ENCODE results near the gene SRMS.

Gene SRMS

DNA sequence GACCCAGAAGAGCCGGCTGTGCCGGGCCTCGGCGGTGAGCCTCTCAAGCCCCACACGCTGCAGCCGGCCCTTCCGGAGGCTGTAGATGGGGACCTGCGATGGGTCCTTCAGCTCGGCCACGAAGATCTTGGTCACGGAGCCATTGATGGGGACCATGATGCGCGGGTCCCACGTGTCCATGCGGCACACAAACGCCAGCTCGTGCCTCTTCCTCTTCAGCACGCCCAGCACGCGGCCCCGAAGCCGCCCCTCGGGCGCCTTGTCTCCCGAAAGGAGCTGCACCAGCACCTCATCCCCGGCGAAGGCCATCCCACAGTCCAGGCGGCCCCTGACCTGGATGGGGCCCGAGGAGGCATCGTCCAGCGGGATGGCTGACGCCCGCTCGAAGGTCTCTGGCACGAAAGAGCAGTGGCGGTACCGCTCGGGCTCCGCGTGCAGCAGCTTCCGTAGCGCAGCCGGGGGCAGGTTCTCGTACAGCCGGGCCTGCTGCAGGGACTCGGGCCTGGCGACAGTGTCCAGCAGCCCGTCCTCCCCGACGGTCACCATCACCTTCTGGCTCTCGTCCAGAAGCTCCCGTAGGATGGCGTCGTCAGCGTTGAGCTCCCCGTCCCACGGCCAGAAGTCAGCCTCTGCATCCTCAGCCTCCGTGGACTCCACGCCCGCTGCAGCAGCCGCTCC lies 17.6 kb upstream of the SRMS start:
- DNase-seq, result no peak

DNA sequence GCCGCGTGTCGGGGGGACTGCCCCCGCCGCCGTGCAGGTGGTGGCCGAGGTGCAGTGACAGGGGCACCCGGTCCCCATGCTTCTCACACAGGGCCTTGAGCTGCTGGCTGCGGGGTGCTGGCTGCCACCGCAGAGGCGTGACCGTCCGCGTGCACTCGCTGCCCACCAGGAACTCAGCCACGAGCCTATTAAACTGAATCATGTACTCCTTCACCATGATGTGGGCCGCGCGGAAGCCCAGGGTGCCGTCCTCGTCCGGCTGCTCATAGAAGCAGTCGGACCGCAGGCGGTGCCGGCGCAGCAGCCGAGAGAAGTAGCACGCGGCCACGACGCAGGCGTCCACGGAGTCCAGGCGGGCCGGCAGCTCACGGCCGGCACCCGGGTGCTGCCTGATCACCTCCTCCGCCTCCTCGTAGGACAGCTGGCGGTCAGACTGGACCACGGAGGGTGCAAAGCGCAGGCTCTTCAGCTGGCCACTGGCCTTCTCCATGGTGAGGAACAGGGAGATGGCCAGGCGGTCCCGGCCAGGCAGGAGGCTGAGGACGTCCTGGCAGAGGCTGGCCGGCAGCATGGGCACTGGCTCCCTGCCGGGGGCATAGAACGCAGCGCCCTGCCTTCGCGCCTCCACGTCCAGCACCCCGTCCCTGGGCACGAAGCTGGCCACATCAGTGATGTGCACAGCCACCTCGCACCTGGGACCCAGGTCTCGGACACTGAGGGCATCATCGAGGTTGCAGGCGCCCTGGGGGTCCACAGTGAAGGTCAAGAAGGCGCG lies 16.7 kb upstream of the SRMS start:
- DNase-seq, result no peak

DNA sequence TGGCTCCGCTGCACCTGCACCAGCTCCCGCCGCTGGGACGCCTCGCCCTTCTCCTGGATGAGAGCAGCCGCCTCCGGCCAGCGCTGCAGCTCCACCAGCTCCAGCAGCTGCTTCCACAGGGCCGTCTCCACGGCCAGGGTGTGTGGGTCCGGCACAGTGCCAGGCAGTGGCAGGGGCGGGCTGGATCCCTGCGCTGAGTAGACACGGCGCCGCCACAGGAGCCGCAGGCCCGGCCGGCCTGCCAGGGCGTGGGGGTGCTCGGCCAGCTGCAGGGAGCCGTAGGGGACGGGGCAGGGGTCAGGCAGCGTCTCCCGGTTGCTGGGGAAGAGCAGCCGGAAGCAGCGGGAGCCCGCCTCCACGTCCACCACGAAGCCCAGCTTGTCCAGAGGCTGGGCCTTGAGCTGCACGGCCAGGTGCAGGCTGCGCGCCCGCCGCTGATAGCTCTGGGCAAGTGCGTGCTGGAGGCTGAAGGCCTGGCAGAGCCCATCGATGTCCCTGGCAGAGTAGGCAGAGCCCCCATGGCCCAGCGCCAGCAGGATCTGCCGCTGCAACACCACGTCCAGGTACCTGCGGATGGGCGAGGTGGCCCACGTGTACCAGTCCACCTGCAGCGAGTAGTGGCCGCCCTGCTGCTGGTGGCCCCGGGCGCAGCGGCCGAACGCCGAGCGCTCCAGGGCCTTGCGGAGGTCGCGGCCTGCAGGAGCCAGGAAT lies 15.8 kb upstream of the SRMS start:
- no peak for DNase-seq

DNA sequence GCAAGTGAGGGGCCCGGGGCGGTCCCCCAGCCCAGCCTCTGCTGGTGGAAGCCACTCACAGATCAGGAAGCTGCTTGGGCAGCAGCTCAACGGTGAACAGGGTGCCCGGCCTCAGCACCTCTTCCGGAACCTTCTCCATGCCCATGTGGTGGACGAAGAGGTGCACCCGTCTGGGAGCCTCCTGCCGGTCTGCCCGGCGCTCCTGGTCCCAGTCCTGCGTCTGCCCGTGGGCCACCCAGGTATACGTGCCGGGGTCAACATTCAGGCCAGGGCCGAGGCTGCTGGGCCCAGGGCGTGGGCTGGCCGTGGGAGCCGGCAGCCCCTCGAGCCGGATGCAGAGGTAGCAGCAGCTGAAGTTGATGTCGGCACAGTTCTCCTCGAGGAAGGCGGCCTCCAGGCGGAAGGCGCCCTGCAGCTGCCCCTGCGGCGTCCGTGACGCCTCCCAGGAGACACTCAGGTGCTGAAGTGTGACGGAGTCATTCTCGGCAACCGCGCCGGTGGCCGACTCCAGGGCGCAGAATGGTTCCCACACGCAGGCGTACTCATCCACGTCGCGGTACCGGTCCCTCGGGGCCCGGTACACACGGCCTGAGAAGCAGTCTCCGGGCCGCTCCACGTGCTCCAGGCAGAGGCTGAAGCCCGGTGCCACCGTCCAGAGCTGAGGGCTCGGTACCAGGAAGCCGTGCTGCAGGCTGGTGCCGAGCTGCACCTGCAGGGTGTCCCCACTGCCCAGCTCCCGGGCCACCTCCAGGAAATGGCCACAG lies 15.1 kb upstream of the SRMS start:
- no peak for DNase-seq

DNA sequence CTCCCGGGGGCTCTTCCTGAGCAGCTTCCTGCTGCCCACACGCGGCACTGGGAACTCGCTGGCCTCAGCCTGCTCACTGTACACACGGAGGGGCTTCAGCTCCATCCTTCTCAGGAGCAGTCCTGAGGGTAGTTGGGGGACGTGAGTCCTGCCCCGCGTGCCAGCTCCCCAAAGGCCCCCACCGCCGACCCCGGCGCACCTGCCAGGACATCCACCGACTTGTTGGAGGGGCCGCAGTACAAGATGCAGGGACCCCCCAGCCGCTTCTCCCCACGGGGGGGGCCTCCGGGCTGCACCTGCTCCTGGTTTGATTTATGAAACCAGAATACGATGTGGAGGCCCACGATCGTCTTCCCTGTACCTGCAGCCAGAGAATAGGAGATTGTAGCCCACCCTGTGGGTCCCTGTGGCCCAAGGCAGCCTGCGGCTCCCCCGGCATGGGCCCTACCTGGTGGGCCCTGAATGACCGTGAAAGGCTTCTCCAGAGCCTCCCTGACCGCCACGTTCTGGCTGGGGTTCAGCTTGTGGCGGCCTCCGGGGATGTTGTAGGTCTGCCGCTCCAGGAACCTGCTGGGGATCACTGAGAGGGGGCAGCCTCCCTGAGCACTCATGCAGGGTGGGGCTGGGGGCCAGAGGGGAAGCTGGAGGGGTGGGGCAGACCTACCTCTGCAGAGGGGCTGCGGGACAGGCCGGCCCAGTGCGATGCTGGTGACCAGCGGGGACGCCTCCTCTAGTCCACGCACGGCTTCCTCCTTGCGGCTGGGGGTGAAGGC lies 14.3 kb upstream of the SRMS start:
- no peak for DNase-seq

DNA sequence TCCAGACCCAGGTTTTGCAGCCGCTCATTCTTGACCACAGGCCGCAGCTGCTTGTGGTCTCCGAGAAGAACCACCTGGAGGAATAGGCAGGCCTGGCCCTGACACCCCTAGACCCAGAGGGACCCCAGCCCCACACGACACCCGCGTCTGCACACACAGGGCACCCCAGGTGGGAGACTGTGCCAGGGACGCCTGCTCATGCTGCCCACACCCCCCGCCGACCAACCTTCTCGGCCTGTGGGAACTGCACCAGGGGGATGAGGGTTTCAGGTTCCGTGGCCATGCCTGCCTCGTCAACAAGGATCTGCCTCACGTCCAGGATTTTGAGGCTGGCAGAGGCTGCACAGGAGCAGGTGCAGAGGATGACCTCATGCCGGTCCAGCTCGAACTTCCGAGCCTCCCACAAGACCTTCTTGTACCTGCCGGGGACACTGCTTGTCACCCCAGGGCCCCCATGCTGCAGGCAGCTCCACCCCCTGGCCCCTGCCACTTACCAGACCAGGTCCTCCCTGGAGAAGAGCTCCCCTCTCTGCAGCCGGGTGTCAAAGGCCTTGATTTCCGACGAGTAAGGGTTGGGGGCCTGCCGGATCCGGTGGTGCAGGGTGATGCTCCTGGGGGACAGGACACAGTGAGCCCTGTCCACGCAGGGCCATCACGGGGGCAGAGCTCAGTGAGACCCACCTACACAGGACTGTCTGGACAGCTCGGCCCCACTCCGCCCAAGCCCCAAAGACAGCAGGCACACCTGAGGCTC lies 13.5 kb upstream of the SRMS start:
- no peak for DNase-seq

DNA sequence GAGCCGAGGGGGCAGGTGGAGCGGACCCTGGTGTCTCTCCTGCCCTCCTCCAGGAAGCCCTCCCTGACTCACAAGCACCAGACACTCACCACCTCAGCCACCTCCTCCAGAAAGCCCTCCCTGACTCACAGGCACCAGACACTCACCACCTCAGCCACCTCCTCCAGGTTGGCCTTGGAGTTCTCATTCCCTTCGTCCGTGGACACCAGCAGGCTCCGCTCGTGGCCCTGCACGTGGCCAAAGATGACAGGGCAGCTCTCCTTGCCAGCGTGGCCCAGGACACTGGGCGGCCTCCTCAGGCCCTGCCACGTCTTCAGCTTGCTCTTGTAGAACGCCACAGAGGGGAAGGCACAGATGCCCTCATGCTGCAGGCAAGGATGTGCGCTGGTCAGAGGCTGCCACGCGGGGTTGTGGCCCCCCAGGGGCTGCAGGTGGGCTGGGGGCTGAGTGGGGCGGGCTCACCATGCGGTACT lies 12.8 kb upstream of the SRMS start:
- no peak for DNase-seq

DNA sequence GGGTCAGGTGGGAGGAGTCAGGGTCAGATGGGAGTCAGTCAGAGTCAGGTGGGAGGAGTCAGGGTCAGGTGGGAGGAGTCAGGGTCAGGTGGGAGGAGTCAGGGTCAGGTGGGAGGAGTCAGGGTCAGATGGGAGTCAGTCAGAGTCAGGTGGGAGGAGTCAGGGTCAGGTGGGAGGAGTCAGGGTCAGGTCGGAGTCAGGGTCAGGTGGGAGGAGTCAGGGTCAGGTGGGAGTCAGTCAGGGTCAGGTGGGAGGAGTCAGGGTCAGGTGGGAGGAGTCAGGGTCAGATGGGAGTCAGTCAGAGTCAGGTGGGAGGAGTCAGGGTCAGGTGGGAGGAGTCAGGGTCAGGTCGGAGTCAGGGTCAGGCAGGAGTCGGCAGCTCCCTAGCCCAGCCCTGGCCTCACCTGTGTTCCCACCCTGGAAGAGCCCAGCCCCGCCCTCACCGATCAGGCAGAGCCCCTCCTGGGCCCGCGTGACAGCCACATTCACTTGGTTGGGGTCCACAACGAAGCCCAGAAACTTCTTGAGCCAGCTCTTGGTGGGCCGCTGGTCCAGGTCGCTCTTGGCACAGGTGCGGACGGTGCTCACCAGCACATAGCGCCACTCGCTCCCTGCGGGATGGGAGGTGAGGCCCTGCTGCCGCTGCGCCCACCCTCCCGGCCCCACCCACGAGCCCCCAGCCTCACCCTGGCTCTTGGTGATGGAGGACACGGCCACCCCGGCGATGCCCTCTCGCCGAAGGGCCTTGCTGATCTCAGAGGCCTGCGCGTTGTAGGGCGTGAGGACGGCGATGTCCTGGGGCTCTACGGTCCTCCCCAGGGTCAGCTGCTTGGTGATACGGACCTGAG lies 12.2 kb upstream of the SRMS start:
- peak; percentile 70 to 72 for DNase-seq

DNA sequence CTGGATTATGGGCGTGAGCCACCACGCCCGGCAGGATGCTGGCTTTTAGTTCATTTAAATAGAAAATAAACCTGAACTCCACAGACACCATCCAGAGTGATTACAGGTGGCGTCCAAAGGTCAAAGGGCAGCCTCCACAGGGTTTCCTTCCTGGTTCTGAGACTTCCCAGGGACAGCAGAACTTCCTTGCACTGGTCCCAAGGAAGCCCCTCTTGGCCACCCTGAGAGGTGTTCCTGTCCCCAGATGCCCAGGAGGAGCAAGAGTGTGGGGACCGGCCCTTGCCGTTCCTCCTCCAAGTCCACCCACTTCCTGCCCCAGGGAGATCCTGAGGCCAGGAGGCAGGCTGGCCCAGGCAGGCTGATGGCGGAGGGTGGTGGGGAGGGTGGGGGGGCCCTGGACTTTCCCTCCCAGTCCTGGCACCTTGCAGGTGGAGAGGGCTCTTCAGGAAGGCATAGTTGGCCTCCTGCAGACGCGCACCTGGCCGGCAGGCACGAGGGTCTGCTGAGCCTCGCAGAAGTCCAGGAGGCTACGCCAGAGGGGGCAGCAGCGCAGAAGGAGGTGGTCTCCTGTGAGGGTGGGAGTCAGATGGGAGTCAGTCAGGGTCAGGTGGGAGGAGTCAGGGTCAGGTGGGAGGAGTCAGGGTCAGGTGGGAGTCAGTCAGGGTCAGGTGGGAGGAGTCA lies 11.4 kb upstream of the SRMS start:
- DNase-seq, result no peak

DNA sequence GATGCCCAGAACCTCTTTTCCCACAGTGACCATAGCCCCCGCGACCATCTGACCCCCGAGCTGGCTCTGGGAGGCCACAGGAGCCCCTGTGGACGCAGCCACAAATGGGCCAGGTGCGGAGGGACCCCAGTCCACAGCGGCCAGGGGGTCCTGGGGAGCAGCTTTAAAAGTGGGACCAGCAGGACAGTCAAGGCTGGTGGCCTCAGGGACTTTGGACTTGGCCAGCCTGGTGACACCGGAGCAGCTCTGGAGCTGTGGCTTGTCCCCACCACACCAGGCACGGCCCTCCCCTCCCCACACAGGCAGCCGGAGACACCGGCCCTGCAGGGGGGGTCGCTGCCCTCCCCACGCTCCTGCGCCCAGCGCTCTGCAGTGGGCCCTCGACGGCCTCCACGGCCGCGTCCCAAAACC lies 9.9 kb upstream of the SRMS start:
- no peak for DNase-seq

DNA sequence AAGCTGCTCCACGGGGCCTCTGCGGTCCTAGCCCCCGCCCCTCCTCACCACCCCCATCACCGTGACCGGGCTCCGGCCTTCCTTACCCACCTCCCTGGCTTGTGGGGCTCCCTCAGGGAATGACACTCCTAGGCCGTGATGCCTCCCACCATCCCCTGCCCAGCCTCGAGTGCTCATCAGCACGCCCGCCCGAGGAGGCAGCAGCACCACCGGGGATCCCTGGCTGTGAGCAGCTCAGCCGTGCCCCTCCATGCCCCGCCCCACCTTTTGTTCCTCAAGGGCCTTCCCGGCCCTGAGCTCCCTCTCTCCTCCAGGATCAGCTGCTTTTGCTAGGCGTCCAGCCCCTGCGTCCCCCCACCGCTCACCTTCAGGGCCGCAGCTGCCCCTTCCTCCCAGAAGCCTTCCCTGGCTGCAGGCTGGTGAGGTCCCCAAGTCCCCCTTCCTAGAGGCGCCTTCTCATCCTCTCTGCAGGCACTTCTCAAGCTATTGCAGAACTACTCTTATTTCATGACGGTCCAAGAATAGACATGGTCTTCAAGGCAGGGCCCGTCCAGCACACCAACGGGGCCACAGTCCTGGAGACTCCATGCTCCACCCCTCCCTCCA lies 9.4 kb upstream of the SRMS start:
- DNase-seq, result no peak

DNA sequence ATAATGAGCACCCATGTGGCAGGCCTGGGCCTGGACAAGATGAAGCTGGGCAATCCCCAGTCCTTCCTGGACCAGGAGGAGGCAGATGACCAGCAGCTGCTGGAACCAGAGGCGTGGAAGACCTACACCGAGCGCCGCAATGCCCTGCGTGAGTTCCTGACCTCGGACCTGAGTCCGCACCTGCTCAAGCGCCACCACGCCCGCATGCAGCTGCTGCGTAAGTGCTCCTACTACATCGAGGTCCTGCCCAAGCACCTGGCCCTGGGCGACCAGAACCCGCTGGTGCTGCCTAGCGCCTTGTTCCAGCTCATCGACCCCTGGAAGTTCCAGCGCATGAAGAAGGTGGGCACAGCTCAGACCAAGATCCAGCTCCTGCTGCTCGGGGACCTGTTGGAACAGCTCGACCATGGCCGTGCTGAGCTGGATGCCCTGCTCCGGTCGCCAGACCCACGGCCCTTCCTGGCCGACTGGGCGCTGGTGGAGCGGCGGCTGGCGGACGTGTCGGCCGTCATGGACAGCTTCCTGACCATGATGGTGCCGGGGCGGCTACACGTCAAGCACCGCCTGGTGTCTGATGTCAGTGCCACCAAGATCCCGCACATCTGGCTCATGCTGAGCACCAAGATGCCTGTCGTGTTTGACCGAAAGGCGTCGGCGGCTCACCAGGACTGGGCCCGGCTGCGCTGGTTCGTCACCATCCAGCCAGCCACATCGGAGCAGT lies 8.3 kb upstream of the SRMS start:
- DNase-seq, result no peak

DNA sequence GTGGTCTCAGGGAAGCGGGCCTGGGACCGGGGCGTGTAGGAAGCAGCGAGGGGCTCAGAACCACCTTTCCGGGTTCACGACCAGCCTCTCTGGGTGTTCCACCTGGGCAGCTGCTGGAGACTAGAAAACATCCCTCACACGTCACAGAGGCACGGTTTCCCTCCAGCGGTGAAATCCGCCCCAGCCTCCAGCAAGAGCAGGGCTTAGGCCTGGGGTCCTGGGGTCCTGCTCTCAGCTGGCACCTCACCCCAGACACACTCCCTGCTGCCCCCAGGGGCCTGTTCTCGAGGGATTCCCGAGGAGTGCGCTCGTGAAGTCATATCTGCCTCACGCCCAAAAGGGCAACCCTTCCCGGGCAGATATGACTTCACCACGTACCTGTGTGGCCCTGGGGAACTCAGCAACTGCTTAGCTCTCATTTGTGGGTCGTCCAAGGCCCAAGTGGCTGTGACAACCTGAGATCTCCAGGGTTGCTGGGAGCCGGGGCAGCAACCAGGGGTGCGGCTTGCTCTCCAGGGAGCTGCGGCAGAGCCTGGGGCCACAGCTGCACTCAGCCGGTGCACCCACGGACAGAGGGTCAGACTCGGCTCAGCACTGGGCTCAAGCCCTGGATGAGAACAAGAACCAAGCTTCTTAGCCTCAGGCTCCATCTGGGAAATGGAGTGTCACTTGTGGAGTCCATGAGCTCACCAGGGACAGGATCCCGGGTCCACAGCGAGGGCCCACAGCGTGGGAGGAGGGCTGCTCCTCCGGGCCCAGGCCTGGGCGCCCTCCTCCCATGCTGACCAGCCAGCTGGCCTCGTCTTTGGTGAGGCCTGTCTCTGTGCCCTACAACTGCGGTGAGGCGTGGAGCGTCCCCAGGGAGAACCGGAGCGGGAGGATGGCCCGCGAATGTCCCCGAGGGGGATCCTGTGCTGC lies 7.1 kb upstream of the SRMS start:
- DNase-seq, result peak in 1 of 2 donors; percentile 34

DNA sequence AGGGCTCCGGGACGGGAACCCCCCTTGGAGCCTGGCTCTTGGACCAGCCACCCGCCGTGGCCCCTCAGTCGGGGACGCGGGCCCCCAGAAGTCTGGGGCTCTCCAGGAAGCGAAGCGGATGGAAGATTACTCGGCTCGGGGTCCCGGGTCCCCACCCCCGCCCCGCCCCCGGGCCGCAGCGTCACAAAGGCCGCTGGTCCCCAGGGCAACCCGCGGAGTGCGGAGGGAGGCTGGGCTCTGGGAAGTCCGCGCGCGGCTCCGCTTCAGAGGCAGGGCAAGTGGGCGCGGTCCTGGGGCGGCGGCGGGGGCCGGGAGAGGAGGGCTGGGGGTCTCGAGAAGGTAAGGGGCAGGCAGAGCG lies 6.4 kb upstream of the SRMS start, which contains the start of gene FNDC11:
Gene FNDC11 (plus strand): TSS at position 227 of the 358 bp plus-strand sequence. CDS start 1,505 bp downstream, outside the sequence.
- DNase-seq, result peak; percentile 64 to 71

DNA sequence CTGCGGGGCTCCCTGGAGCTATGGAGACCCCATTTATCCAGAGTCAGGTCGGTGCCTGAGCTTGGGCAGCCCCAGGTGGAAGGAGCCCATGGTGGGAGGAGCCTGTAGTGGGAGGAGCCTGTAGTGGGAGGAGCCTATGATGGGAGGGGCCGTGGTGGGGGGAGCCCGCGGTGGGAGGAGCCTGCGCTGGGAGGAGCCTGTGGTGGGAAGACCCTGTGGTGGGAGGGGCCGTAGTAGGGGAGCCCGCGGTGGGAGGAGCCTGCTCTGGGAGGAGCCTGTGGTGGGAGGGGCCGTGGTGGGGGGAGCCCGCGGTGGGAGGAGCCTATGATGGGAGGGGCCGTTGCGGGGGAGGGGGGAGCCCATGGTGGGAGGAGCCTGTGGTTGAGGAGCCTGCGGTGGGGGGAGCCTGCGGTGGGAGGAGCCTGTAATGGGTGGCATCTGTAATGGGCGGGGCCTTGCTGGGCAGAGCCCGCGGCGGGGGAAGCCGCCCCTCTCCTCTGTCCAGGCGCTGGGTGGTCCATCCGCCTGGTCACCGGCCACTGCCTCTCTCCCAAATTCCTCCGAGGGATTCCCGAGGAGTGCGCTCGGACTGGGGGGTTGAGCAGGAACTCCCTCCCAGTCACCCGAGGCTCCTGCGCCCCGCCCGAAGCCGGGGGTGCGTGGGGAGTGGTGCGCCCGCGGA lies 5.8 kb upstream of the SRMS start:
- DNase-seq, result peak; percentile 90 to 92

DNA sequence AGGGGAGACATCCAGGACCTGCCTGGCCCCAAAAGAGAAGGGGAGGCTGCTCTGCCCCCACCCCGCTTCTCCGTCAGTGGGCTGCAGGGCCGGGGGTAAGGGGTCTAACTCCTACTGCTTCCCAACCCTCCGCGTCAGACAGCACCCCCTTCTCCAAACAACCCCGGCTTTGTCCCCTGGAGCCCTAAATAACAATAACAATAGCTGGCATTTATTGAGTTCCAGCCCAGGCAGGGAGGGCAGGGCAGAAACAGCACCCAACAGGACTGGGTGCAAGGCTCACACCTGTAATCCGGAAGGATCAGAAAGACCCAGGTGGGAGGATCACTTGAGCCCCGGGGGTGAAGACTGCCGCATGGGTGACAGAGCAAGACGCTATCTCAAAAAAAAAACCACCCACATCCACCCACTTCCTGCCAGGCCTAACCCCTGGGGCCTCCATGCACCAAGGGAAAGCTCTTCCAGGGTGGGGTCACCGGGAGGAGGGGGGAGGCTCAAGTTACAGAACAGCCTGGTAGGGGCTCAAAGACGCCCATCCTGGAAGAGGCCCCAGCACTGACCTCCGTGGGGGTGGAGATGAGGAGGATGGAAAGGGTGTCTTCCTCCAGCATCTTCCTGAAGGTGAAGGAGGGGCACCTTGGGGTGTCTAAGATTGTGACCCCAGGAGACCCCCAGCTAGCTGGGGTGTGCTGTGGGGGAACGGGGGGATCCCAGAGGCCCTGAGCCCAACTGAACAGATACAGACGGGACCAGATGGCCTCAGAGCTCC lies 5.1 kb upstream of the SRMS start:
- DNase-seq, result peak; percentile 70 to 71

Data from CD4-positive, alpha-beta T cell treated with Interleukin-1 beta for 1 hour (primary cell).